ENCODE data around the gene KRT33B. TPM values are rescaled to one million over a fixed set of nuclear protein-coding genes. Genes with fewer than 3 reads are reported as not detected.

The KRT33B gene
- total RNA-seq, 2 experiments from 2014 or later: not detected

- Histone ChIP-seq H2AFZ (ENCODE audit: low read length) (no peak overlapping the region), H3K79me2 (ENCODE audit: insufficient read depth, low read depth, low read length) (no peaks in the 10 kb centered on the region), H4K20me1 (ENCODE audit: insufficient read depth, low read length) (no peaks in the 10 kb centered on the region), H3K27ac (ENCODE audit: low read depth, low read length, poor library complexity, severe bottlenecking) (no peak overlapping the region), H3K4me2 (ENCODE audit: low read length) (no peak overlapping the region), H3K9me3 (ENCODE audit: low read length) (no peaks in the 10 kb centered on the region), H3K36me3 (ENCODE audit: insufficient read depth, low read length) (no peaks in the 10 kb centered on the region), H3K9me2 (ENCODE audit: insufficient read depth, low read length) (no peaks in the 10 kb centered on the region), H3K4me3 (ENCODE audit: low read depth, low read length, poor library complexity, severe bottlenecking) (no peak overlapping the region), H3K4me1 (ENCODE audit: insufficient read depth, low read length, poor library complexity, severe bottlenecking) (no peaks in the 10 kb centered on the region)
- TF ChIP-seq EZH2phosphoT487 (IDR thresholded peaks at IDR 0.05; ENCODE audit: borderline replicate concordance, low read depth, low read length) (no peak), CTCF (conservative IDR thresholded peaks at IDR 0.05; ENCODE audit: low read length) (no peak)
- ChIA-PET POLR2A (no interaction called here), CTCF (ENCODE audit: unreplicated experiment) (no interaction called here)
- BruUV-seq (replicated peaks): no TSS peak
- intact Hi-C loops (cut with micrococcal nuclease; ENCODE audit: unreplicated experiment): loop anchor here (10.0 kb wide), 2 partner anchors 337 to 523 kb away; no protein-coding TSS in a partner anchor
- DNase-seq (ENCODE audit: low spot score): no peak
Measured at GRCh38 chr17:41328207-41328606, 41.4 kb downstream of the KRT33B start.

GRCh38 chr17:41327411-41328120 lies 42.0 kb downstream of the KRT33B start:
- H3K4me3 ChIP-seq (ENCODE audit: low read depth, low read length, poor library complexity, severe bottlenecking): no peak overlapping the region
- H3K27ac ChIP-seq (ENCODE audit: low read depth, low read length, poor library complexity, severe bottlenecking): no peak overlapping the region
- BruUV-seq (replicated peaks): no TSS peak
- CTCF ChIA-PET (ENCODE audit: unreplicated experiment): no interaction called here
- no peaks in the 10 kb centered on the region for H3K4me1 ChIP-seq (ENCODE audit: insufficient read depth, low read length, poor library complexity, severe bottlenecking)
- no peaks in the 10 kb centered on the region for H3K79me2 ChIP-seq (ENCODE audit: insufficient read depth, low read depth, low read length)
- H2AFZ ChIP-seq (ENCODE audit: low read length): no peak overlapping the region
- no peaks in the 10 kb centered on the region for H3K9me2 ChIP-seq (ENCODE audit: insufficient read depth, low read length)
- H3K36me3 ChIP-seq (ENCODE audit: insufficient read depth, low read length): no peaks in the 10 kb centered on the region
- intact Hi-C loops (cut with micrococcal nuclease; ENCODE audit: unreplicated experiment): loop anchor here (10.0 kb wide), 2 partner anchors 337 to 523 kb away; no protein-coding TSS in a partner anchor
- no peak for TF ChIP-seq CTCF (conservative IDR thresholded peaks at IDR 0.05; ENCODE audit: low read length)
- no peak for TF ChIP-seq EZH2phosphoT487 (IDR thresholded peaks at IDR 0.05; ENCODE audit: borderline replicate concordance, low read depth, low read length)
- POLR2A ChIA-PET: no interaction called here
- H4K20me1 ChIP-seq (ENCODE audit: insufficient read depth, low read length): no peaks in the 10 kb centered on the region
- no peaks in the 10 kb centered on the region for H3K9me3 ChIP-seq (ENCODE audit: low read length)
- no peak overlapping the region for H3K4me2 ChIP-seq (ENCODE audit: low read length)
- no peak for DNase-seq (ENCODE audit: low spot score)

All from OCI-LY7 (cell line).